HCT116 (cell line): ENCODE results near the gene MCM8. TPM values are rescaled to one million over a fixed set of nuclear protein-coding genes. Genes with fewer than 3 reads are reported as not detected.

Experiments used
- ATAC-seq: fragments of 200-7000 bp; cut with Tn5 transposase; 2 replicates; pipeline ENCODE4 v1.9.1; 2020; ENCODE audit warnings: mild to moderate bottlenecking, moderate library complexity
- BruUV-seq: library from RNA; stranded (reverse); fragments of 400-500 nt; replicated peaks from 2 replicates; lab custom pipeline; 2021; lab: Mats Ljungman, UMichigan
- CTCF ChIA-PET: fragments of 300-600 bp; sonication (Branson Sonifier 250); formaldehyde crosslinking; loops from one replicate; lab custom pipeline; 2021; ENCODE audit warnings: antibody characterized with exemption; lab: Charles Lee
- POLR2A ChIA-PET: fragments of 300-600, 350-600 bp; sonication (Branson Sonifier 250); formaldehyde crosslinking; loops from one replicate; lab custom pipeline; 2021; ENCODE audit warnings: antibody characterized with exemption; lab: Charles Lee
- RAD21 ChIA-PET, 2 experiments: fragments of 300-600 bp; sonication (Branson Sonifier 250); formaldehyde crosslinking; loops; one replicate each; lab custom pipeline; 2023; ENCODE audit warnings: low total read pairs in 2 of 2; ENCODE audit not compliant: uncharacterized antibody in 2 of 2, unreplicated experiment in 2 of 2, low non-redundant PET in 1 of 2; lab: Charles Lee
- DNase-seq: peaks from one replicate; pipeline ENCODE4 v3.0.0-alpha.2; 2010; ENCODE audit warnings: low read depth, low spot score
- H2AFZ ChIP-seq: fragments of 200-600 bp; shearing (Covaris generic), sonication (generic); 2 replicates; pipeline ENCODE4 v1.6.1; 2017; ENCODE audit warnings: low read depth, mixed run types, mixed read lengths, antibody characterized with exemption, low read length; ENCODE audit not compliant: poor library complexity, severe bottlenecking
- H3K27ac ChIP-seq: 2 replicates; pipeline ENCODE4 v1.5.1; 2012; ENCODE audit warnings: low read depth, low read length
- H3K27me3 ChIP-seq: fragments of 200-600 bp; sonication (generic); 2 replicates; pipeline ENCODE4 v1.6.1; 2016; ENCODE audit warnings: mixed run types, low read length, mixed read lengths; ENCODE audit not compliant: insufficient read depth
- H3K36me3 ChIP-seq, 2 experiments: fragments of 200-500 bp in 1 of 2; fragments of 200-600 bp in 1 of 2; sonication (Bioruptor generic) in 1 of 2; sonication (generic) in 1 of 2; 2 replicates each; pipeline versions ENCODE4 v1.5.1 to v1.6.1; 2014 to 2016; ENCODE audit warnings: low read length in 2 of 2, inconsistent platforms in 1 of 2, mixed read lengths in 1 of 2, mixed run types in 1 of 2; ENCODE audit not compliant: insufficient read depth in 2 of 2, control insufficient read depth in 1 of 2
- H3K4me1 ChIP-seq, 2 experiments: fragments of 200-600 bp in 1 of 2; sonication (generic) in 1 of 2; 2 replicates each; pipeline versions ENCODE4 v1.5.1 to v1.6.1; 2012 to 2017; ENCODE audit warnings: low read length in 2 of 2, inconsistent platforms in 1 of 2, mild to moderate bottlenecking in 1 of 2, mixed read lengths in 1 of 2, mixed run types in 1 of 2, moderate library complexity in 1 of 2; ENCODE audit not compliant: insufficient read depth in 2 of 2, control insufficient read depth in 1 of 2
- H3K4me2 ChIP-seq: fragments of 200-600 bp; sonication (generic); 2 replicates; pipeline ENCODE4 v1.6.1; 2017; ENCODE audit warnings: mixed run types, low read length, mixed read lengths
- H3K4me3 ChIP-seq, 2 experiments: fragments of 200-600 bp in 1 of 2; sonication (generic) in 1 of 2; replicated peaks in 1 of 2; 2 replicates each; pipeline ENCODE4 v1.5.1; 2011 to 2016; ENCODE audit warnings: low read length in 2 of 2, control low read depth in 1 of 2, low read depth in 1 of 2, mild to moderate bottlenecking in 1 of 2, mixed read lengths in 1 of 2, mixed run types in 1 of 2
- H3K79me2 ChIP-seq: fragments of 200-600 bp; sonication (generic); 2 replicates; pipeline ENCODE4 v1.6.1; 2017; ENCODE audit warnings: mild to moderate bottlenecking, mixed run types, low read length, moderate library complexity, mixed read lengths; ENCODE audit not compliant: insufficient read depth
- H3K9ac ChIP-seq: fragments of 200-600 bp; sonication (generic); 2 replicates; pipeline ENCODE4 v1.6.1; 2016; ENCODE audit warnings: low read length, mixed read lengths
- H3K9me2 ChIP-seq: fragments of 200-600 bp; sonication (generic), shearing (Covaris generic); 2 replicates; pipeline ENCODE4 v1.6.1; 2017; ENCODE audit warnings: mixed run types, mild to moderate bottlenecking, moderate library complexity; ENCODE audit not compliant: insufficient read depth
- H3K9me3 ChIP-seq, 2 experiments: fragments of 200-500 bp in 1 of 2; fragments of 200-600 bp in 1 of 2; sonication (Bioruptor generic) in 1 of 2; sonication (generic) in 1 of 2; 2 replicates each; pipeline ENCODE4 v1.6.1; 2014 to 2017; ENCODE audit warnings: low read length in 2 of 2, mixed read lengths in 2 of 2, inconsistent platforms in 1 of 2, low read depth in 1 of 2, mild to moderate bottlenecking in 1 of 2, mixed run types in 1 of 2, moderate library complexity in 1 of 2; ENCODE audit not compliant: control insufficient read depth in 1 of 2, insufficient read depth in 1 of 2
- H4K20me1 ChIP-seq: fragments of 200-600 bp; sonication (generic), shearing (Covaris generic); 2 replicates; pipeline ENCODE4 v1.6.1; 2017; ENCODE audit warnings: mixed run types, mild to moderate bottlenecking, moderate library complexity; ENCODE audit not compliant: insufficient read depth
- CBX3 ChIP-seq: IDR thresholded peaks from 2 replicates; pipeline ENCODE4 v1.6.1; 2012; ENCODE audit warnings: low read depth
- CEBPB ChIP-seq: IDR thresholded peaks from 2 replicates; pipeline ENCODE4 v1.6.1; 2012; ENCODE audit warnings: low read depth
- ELF1 ChIP-seq: IDR thresholded peaks from 2 replicates; pipeline ENCODE4 v1.6.1; 2012; ENCODE audit warnings: low read depth, borderline replicate concordance
- EZH2phosphoT487 ChIP-seq: fragments of 200-600 bp; IDR thresholded peaks from 2 replicates; pipeline ENCODE4 v1.6.1; 2018; ENCODE audit warnings: antibody characterized with exemption, borderline replicate concordance
- POLR2A ChIP-seq: IDR thresholded peaks from 2 replicates; pipeline ENCODE4 v1.7.0; 2011; ENCODE audit warnings: borderline replicate concordance; ENCODE audit not compliant: insufficient read depth, insufficient read length; ENCODE audit errors: extremely low read depth
- POLR2AphosphoS5 ChIP-seq: IDR thresholded peaks from 2 replicates; pipeline ENCODE4 v1.6.1; 2011; ENCODE audit warnings: mild to moderate bottlenecking, low read depth, low read length, moderate library complexity
- RAD21 ChIP-seq: IDR thresholded peaks from 2 replicates; pipeline ENCODE4 v1.6.1; 2012; ENCODE audit warnings: low read depth, mild to moderate bottlenecking
- SIN3A ChIP-seq: IDR thresholded peaks from 2 replicates; pipeline ENCODE4 v1.6.1; 2012; ENCODE audit warnings: low read depth
- SP1 ChIP-seq: IDR thresholded peaks from 2 replicates; pipeline ENCODE4 v1.6.1; 2012; ENCODE audit warnings: low read depth
- YY1 ChIP-seq: IDR thresholded peaks from 2 replicates; pipeline ENCODE4 v1.6.1; 2011; ENCODE audit warnings: low read length, low read depth, moderate library complexity, mild to moderate bottlenecking; ENCODE audit not compliant: insufficient replicate concordance; ENCODE audit errors: extremely low read depth
- ZFX ChIP-seq: fragments of 450-650 bp; IDR thresholded peaks from 2 replicates; pipeline ENCODE4 v1.6.1; 2017
- ZNF274 ChIP-seq: fragments of 200-500 bp; sonication (Bioruptor generic); IDR thresholded peaks from 2 replicates; pipeline ENCODE4 v1.6.1; 2014; ENCODE audit warnings: mild to moderate bottlenecking, low read depth, low read length, inconsistent platforms
- intact Hi-C: fragments of 100-400 bp; cut with micrococcal nuclease; formaldehyde crosslinking; loops from 2 replicates; pipeline ENCODE4 v1.10.0; 2022
- total RNA-seq: library from RNA; stranded (reverse); gene quantifications from one replicate; pipeline ENCODE4 v1.2.1, GENCODE V29; 2021; ENCODE audit not compliant: unreplicated experiment
- TF ChIP-seq, protein P1 (sequence below): IDR thresholded peaks from 2 replicates; pipeline ENCODE4 v1.6.1; 2012; ENCODE audit warnings: low read depth
- TF ChIP-seq, protein P2 (sequence below): IDR thresholded peaks from 2 replicates; pipeline ENCODE4 v1.6.1; 2012
- TF ChIP-seq, protein P3 (sequence below): IDR thresholded peaks from 2 replicates; pipeline ENCODE4 v1.6.1; 2011; ENCODE audit warnings: mild to moderate bottlenecking, low read length, moderate library complexity; ENCODE audit not compliant: insufficient replicate concordance; ENCODE audit errors: extremely low read depth

MCM8 gene
- total RNA-seq, 1 experiment from 2014 or later: 21.9 TPM

DNA sequence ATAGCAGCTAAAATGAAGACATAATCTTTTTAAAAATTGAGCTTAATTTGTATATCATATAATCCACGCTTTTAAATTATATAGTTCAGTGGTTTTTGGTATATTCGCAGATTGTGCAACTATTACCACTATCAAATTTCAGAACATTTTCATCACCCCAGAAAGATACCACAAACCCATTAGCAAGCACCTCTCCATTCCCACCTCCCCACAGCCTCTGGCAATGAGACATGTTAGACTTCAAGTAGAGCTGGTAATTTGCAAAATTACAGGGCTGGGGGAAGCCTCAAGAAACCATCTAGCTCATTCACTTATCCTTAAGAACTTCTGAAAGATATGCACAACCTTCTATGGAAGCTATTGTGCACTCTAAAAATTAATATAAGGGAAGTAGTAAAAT, 37.3 kb upstream of the MCM8 start (continued):
- TF ChIP-seq, protein P1, sequence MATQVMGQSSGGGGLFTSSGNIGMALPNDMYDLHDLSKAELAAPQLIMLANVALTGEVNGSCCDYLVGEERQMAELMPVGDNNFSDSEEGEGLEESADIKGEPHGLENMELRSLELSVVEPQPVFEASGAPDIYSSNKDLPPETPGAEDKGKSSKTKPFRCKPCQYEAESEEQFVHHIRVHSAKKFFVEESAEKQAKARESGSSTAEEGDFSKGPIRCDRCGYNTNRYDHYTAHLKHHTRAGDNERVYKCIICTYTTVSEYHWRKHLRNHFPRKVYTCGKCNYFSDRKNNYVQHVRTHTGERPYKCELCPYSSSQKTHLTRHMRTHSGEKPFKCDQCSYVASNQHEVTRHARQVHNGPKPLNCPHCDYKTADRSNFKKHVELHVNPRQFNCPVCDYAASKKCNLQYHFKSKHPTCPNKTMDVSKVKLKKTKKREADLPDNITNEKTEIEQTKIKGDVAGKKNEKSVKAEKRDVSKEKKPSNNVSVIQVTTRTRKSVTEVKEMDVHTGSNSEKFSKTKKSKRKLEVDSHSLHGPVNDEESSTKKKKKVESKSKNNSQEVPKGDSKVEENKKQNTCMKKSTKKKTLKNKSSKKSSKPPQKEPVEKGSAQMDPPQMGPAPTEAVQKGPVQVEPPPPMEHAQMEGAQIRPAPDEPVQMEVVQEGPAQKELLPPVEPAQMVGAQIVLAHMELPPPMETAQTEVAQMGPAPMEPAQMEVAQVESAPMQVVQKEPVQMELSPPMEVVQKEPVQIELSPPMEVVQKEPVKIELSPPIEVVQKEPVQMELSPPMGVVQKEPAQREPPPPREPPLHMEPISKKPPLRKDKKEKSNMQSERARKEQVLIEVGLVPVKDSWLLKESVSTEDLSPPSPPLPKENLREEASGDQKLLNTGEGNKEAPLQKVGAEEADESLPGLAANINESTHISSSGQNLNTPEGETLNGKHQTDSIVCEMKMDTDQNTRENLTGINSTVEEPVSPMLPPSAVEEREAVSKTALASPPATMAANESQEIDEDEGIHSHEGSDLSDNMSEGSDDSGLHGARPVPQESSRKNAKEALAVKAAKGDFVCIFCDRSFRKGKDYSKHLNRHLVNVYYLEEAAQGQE: no peak
- TF ChIP-seq CBX3 (no peak), EZH2phosphoT487 (no peak), SIN3A (no peak)
- TF ChIP-seq, protein P2, sequence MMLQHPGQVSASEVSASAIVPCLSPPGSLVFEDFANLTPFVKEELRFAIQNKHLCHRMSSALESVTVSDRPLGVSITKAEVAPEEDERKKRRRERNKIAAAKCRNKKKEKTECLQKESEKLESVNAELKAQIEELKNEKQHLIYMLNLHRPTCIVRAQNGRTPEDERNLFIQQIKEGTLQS: no peak
- TF ChIP-seq, all 23 proteins: peak for 0

DNA sequence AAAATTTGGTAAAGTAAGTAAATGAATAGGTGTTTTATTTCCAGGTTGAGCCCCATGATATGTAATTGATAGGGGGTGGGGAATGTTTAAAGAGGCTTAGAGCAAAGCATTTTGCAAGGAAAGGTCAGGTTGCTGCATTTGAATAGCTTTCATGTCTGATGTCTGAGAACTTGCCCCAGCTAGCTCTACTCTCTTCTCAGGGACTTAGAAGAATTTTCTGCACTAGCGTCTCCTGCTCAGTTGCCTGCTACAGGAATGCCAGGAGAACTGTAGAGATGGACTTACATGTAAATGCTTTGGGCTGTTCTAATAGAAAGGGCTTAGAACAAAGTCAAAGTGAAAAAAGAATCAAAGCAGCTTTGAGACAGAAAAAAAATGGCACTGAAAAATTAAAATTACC, 35.6 kb upstream of the MCM8 start:
- H3K9me2 ChIP-seq: no peaks in the 10 kb centered on the region
- no peak for ATAC-seq
- H3K79me2 ChIP-seq: no peaks in the 10 kb centered on the region
- peaks cover 11 to 26% of the 10 kb centered on the region in 2 experiments for H3K4me1 ChIP-seq
- no peak overlapping the region for H3K4me2 ChIP-seq
- no TSS peak for BruUV-seq
- H4K20me1 ChIP-seq: no peaks in the 10 kb centered on the region; the same call in 1 of the 2 replicates
- H3K36me3 ChIP-seq: no peaks in the 10 kb centered on the region
- ChIA-PET RAD21 (no interaction called here), CTCF (no interaction called here), POLR2A (no interaction called here)
- TF ChIP-seq, protein P3, sequence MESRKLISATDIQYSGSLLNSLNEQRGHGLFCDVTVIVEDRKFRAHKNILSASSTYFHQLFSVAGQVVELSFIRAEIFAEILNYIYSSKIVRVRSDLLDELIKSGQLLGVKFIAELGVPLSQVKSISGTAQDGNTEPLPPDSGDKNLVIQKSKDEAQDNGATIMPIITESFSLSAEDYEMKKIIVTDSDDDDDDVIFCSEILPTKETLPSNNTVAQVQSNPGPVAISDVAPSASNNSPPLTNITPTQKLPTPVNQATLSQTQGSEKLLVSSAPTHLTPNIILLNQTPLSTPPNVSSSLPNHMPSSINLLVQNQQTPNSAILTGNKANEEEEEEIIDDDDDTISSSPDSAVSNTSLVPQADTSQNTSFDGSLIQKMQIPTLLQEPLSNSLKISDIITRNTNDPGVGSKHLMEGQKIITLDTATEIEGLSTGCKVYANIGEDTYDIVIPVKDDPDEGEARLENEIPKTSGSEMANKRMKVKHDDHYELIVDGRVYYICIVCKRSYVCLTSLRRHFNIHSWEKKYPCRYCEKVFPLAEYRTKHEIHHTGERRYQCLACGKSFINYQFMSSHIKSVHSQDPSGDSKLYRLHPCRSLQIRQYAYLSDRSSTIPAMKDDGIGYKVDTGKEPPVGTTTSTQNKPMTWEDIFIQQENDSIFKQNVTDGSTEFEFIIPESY: no peak
- TF ChIP-seq SP1 (no peak), ELF1 (no peak), ZFX (no peak), CEBPB (no peak), YY1 (no peak), POLR2A (no peak), POLR2AphosphoS5 (no peak), ZNF274 (no peak), RAD21 (no peak)
- H3K9ac ChIP-seq: no peak overlapping the region
- H3K9me3 ChIP-seq: no peaks in the 10 kb centered on the region
- H3K4me3 ChIP-seq: no peak overlapping the region
- peaks cover 43% of the 10 kb centered on the region for H3K27me3 ChIP-seq
- no peak overlapping the region for H3K27ac ChIP-seq
- DNase-seq: no peak
- intact Hi-C loops: no loop called here
- H2AFZ ChIP-seq: no peak overlapping the region
